HL-60 (cell line): ENCODE measurements around the gene ASS1.
A peak's percentile ranks its signal among the peaks of the same experiment; 100 is the strongest.

Source experiments
- GABPA ChIP-seq: IDR thresholded peaks from 2 replicates; pipeline ENCODE4 v1.6.1; 2012; ENCODE audit warnings: low read depth
- SPI1 ChIP-seq: IDR thresholded peaks from 2 replicates; pipeline ENCODE4 v1.6.1; 2012; ENCODE audit warnings: low read depth, mild to moderate bottlenecking, borderline replicate concordance
- TF ChIP-seq, protein P1 (sequence below): IDR thresholded peaks from one replicate; pipeline ENCODE4 v1.5.1; 2011; ENCODE audit warnings: low read length, control low read depth, inconsistent platforms; ENCODE audit not compliant: insufficient read depth
- TF ChIP-seq, protein P2 (sequence below): IDR thresholded peaks from 2 replicates; pipeline ENCODE4 v1.6.1; 2012; ENCODE audit warnings: low read depth; ENCODE audit not compliant: insufficient replicate concordance

DNA sequence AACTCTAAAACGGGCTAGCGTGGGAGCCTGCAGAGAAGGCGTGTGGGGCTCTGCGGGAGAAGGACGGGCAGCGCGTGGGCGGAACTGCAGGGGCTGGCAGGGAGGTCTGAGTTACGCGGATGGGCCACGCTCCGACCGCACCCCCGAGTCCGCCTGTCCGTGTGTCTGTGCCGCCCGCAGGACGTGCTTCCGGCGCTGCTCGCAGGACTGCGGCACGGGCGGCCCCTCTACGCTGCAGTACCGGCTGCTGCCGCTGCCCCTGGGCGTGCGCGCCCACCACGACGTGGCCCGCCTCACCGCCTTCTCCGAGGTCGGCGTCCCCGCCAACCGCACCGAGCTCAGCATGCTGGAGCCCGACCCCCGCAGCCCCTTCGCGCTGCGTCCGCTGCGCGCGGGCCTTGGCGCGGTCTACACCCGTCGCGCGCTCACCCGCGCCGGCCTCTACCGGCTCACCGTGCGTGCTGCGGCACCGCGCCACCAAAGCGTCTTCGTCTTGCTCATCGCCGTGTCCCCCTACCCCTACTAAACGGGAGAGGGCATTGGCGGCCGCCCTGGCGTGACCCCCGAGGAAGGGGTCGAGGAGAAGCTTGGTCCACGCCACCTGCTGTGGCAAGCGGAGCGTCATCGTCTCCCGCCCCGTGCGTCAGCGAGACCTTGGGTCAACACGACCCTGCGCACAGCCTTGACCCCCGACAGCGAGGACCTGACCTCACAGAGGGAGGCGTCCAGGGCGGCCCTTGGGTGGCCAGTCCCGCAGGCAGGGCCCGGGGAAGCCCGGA, 11.4 kb upstream of the ASS1 start:
- TF ChIP-seq, protein P1, sequence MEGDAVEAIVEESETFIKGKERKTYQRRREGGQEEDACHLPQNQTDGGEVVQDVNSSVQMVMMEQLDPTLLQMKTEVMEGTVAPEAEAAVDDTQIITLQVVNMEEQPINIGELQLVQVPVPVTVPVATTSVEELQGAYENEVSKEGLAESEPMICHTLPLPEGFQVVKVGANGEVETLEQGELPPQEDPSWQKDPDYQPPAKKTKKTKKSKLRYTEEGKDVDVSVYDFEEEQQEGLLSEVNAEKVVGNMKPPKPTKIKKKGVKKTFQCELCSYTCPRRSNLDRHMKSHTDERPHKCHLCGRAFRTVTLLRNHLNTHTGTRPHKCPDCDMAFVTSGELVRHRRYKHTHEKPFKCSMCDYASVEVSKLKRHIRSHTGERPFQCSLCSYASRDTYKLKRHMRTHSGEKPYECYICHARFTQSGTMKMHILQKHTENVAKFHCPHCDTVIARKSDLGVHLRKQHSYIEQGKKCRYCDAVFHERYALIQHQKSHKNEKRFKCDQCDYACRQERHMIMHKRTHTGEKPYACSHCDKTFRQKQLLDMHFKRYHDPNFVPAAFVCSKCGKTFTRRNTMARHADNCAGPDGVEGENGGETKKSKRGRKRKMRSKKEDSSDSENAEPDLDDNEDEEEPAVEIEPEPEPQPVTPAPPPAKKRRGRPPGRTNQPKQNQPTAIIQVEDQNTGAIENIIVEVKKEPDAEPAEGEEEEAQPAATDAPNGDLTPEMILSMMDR, result peak; percentile 15
- TF ChIP-seq, protein P2, sequence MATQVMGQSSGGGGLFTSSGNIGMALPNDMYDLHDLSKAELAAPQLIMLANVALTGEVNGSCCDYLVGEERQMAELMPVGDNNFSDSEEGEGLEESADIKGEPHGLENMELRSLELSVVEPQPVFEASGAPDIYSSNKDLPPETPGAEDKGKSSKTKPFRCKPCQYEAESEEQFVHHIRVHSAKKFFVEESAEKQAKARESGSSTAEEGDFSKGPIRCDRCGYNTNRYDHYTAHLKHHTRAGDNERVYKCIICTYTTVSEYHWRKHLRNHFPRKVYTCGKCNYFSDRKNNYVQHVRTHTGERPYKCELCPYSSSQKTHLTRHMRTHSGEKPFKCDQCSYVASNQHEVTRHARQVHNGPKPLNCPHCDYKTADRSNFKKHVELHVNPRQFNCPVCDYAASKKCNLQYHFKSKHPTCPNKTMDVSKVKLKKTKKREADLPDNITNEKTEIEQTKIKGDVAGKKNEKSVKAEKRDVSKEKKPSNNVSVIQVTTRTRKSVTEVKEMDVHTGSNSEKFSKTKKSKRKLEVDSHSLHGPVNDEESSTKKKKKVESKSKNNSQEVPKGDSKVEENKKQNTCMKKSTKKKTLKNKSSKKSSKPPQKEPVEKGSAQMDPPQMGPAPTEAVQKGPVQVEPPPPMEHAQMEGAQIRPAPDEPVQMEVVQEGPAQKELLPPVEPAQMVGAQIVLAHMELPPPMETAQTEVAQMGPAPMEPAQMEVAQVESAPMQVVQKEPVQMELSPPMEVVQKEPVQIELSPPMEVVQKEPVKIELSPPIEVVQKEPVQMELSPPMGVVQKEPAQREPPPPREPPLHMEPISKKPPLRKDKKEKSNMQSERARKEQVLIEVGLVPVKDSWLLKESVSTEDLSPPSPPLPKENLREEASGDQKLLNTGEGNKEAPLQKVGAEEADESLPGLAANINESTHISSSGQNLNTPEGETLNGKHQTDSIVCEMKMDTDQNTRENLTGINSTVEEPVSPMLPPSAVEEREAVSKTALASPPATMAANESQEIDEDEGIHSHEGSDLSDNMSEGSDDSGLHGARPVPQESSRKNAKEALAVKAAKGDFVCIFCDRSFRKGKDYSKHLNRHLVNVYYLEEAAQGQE, result no peak
- TF ChIP-seq GABPA, result no peak
- TF ChIP-seq SPI1, result no peak
